ENCODE data around the gene CORO2A.

CORO2A gene

DNA sequence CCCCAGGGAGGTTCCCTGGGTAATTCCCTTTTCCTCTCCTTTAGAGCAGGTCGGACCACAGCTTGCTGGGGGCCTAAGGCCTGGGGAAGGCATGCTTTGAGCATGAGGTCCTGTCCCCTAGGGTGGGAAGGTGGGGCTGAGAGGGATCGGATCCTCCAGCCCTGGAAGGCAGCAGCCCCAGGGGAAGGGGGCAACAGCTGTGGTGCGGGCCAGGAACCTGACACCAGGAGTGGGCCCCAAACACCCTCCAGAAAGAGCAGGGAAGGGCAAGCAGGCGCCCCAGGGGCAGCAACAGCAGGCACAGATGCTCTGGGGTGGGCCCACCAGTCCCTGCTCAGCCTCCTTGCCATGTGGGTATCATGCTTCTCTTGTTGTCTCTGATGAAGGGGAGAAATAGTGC is 3.2 kb upstream of the CORO2A start:
- Histone ChIP-seq H3K9me3 (ENCODE audit: insufficient read depth, low read length) (no peaks in the 10 kb centered on the region), H4K20me1 (ENCODE audit: insufficient read depth, low read length) (no peaks in the 10 kb centered on the region), H3K4me3 (ENCODE audit: low read length) (no peak overlapping the region), H3K27ac (ENCODE audit: low read length) (no peak overlapping the region), H3K27me3 (ENCODE audit: low read depth, low read length) (peaks cover 14% of the 10 kb centered on the region), H3K4me1 (ENCODE audit: low read length) (peaks cover 34% of the 10 kb centered on the region), H3K36me3 (replicated peaks; ENCODE audit: low read depth, low read length) (no peaks in the 10 kb centered on the region), H3K79me2 (ENCODE audit: low read length) (no peaks in the 10 kb centered on the region), H3K9ac (ENCODE audit: low read length) (no peak overlapping the region), H3K4me2 (ENCODE audit: low read length) (no peak overlapping the region), H2AFZ (ENCODE audit: low read depth, low read length) (no peak overlapping the region)
- TF ChIP-seq, protein P1, sequence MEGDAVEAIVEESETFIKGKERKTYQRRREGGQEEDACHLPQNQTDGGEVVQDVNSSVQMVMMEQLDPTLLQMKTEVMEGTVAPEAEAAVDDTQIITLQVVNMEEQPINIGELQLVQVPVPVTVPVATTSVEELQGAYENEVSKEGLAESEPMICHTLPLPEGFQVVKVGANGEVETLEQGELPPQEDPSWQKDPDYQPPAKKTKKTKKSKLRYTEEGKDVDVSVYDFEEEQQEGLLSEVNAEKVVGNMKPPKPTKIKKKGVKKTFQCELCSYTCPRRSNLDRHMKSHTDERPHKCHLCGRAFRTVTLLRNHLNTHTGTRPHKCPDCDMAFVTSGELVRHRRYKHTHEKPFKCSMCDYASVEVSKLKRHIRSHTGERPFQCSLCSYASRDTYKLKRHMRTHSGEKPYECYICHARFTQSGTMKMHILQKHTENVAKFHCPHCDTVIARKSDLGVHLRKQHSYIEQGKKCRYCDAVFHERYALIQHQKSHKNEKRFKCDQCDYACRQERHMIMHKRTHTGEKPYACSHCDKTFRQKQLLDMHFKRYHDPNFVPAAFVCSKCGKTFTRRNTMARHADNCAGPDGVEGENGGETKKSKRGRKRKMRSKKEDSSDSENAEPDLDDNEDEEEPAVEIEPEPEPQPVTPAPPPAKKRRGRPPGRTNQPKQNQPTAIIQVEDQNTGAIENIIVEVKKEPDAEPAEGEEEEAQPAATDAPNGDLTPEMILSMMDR (IDR thresholded peaks at IDR 0.05; ENCODE audit: low read depth, low read length), result no peak
- TF ChIP-seq EZH2phosphoT487 (IDR thresholded peaks at IDR 0.05; ENCODE audit: low read depth), result no peak

DNA sequence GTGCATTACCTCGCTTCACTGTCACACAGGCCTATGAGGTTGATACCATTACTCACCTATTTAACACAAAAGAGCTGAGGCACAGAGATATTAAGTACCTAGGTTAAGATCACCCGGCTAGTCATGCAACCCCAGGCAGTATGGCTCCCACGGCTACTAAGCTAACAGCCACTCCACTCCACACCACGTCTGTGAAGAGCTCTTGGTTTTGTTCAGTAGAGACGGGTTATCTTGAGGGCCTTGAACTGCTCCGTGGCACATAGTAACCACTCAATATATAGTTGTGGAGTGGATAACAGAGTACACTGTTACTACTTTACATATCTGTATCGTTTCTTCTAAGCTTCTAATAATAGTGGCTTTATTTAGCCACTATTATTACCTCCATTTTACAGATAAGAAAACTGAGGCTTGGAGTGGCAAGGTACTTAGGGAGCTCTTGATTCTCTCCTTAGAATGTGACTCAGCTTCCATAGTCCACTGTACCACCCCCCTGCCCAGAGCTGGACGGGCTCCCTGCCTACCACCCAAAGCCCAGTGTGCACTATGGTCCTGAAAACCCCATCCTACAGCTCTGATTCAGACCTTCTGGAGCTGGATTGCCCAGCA is 1.0 kb upstream of the CORO2A start:
- Histone ChIP-seq H3K27ac (ENCODE audit: low read length) (no peak overlapping the region), H3K36me3 (replicated peaks; ENCODE audit: low read depth, low read length) (no peaks in the 10 kb centered on the region), H3K9me3 (ENCODE audit: insufficient read depth, low read length) (no peaks in the 10 kb centered on the region), H3K9ac (ENCODE audit: low read length) (peak overlapping the region; percentile 73), H4K20me1 (ENCODE audit: insufficient read depth, low read length) (no peaks in the 10 kb centered on the region), H3K4me3 (ENCODE audit: low read length) (peak overlapping the region; percentile 86), H3K27me3 (ENCODE audit: low read depth, low read length) (peaks cover 21% of the 10 kb centered on the region), H3K4me1 (ENCODE audit: low read length) (peaks cover 20% of the 10 kb centered on the region), H3K79me2 (ENCODE audit: low read length) (no peaks in the 10 kb centered on the region), H3K4me2 (ENCODE audit: low read length) (peak overlapping the region; percentile 82), H2AFZ (ENCODE audit: low read depth, low read length) (peak overlapping the region; percentile 90)
- no peak for TF ChIP-seq EZH2phosphoT487 (IDR thresholded peaks at IDR 0.05; ENCODE audit: low read depth)
- TF ChIP-seq, protein P1 (IDR thresholded peaks at IDR 0.05; ENCODE audit: low read depth, low read length), result no peak

DNA sequence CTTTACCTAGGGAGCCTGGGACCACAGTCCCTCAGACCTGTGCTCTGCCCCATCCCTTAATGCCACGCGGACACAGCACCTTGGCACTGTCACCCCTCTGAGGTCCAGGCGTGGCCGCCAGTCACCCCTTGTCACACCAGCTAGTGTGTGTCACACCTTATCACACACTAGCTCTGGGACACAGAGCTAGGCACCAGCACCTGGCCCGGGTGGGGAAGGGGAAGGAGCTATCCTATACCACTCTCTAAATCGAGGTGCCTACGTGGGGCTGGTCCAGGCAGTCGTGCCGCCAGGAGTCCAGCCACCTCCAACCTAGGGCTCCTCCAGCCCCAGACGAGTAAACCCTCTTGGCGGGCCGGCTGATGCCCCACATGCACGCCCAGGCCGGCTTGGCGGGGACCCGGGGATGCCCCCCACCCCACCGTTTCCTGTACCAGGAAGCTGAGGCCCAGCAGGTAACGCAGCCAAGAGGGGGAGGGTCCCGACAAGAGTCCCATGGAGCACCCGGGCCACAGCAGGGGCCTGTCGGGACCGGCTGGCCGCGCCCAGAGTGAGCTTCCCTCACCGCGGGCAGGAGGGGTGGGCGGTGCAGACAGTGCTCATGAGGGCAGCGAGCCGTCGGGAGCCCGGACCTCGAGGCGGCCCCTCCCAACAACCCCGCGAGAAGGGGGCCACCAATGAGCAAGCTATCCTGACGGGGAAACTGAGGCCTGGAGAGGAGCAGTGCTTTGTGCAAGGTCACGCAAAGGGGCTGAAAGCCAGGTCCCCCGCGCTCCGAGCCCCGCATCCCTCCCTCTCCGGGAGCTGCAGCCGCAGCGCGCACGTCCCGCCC is 550 bp downstream of the CORO2A start:
- H4K20me1 ChIP-seq (ENCODE audit: insufficient read depth, low read length), result no peaks in the 10 kb centered on the region
- peaks cover 12% of the 10 kb centered on the region for H3K4me1 ChIP-seq (ENCODE audit: low read length)
- no peaks in the 10 kb centered on the region for H3K79me2 ChIP-seq (ENCODE audit: low read length)
- TF ChIP-seq, protein P1 (IDR thresholded peaks at IDR 0.05; ENCODE audit: low read depth, low read length), result no peak
- no peak for TF ChIP-seq EZH2phosphoT487 (IDR thresholded peaks at IDR 0.05; ENCODE audit: low read depth)
- no peaks in the 10 kb centered on the region for H3K36me3 ChIP-seq (replicated peaks; ENCODE audit: low read depth, low read length)
- H3K9ac ChIP-seq (ENCODE audit: low read length), result peak overlapping the region; percentile 48; the same call in 1 of the 2 replicates
- H3K9me3 ChIP-seq (ENCODE audit: insufficient read depth, low read length), result no peaks in the 10 kb centered on the region
- H3K27ac ChIP-seq (ENCODE audit: low read length), result no peak overlapping the region
- H3K27me3 ChIP-seq (ENCODE audit: low read depth, low read length), result peaks cover 21% of the 10 kb centered on the region
- H3K4me3 ChIP-seq (ENCODE audit: low read length), result peak overlapping the region; percentile 86
- H3K4me2 ChIP-seq (ENCODE audit: low read length), result peak overlapping the region; percentile 82
- peak overlapping the region; percentile 54; the same call in 1 of the 2 replicates for H2AFZ ChIP-seq (ENCODE audit: low read depth, low read length)

DNA sequence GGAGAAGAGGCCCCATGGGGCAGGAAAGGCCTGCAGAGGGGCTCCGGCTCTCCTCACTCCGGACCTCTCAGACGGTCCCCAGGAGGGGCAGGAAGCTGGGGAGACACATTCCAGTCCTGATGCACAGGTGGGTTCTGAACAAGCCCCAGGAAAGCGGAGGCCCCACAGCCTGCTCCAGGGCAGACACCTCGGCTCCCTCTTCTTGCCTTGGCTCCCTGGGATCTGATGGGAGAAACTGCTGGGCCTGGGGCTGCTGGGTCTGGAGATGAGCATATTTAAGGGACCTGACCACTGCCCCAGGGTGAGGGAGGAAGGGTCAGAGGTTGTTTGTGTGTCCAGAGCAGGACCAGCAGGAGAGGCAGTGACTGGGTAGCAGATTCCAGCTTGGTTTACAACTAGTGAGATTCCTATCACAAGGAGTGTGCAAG is 1.2 kb downstream of the CORO2A start:
- H3K9ac ChIP-seq (ENCODE audit: low read length), result no peak overlapping the region
- H3K79me2 ChIP-seq (ENCODE audit: low read length), result no peaks in the 10 kb centered on the region
- peaks cover 12% of the 10 kb centered on the region for H3K4me1 ChIP-seq (ENCODE audit: low read length)
- H3K9me3 ChIP-seq (ENCODE audit: insufficient read depth, low read length), result no peaks in the 10 kb centered on the region
- no peak overlapping the region for H3K4me3 ChIP-seq (ENCODE audit: low read length)
- H3K27ac ChIP-seq (ENCODE audit: low read length), result no peak overlapping the region
- peaks cover 21% of the 10 kb centered on the region for H3K27me3 ChIP-seq (ENCODE audit: low read depth, low read length)
- no peak overlapping the region for H3K4me2 ChIP-seq (ENCODE audit: low read length)
- no peak overlapping the region for H2AFZ ChIP-seq (ENCODE audit: low read depth, low read length)
- TF ChIP-seq, protein P1 (IDR thresholded peaks at IDR 0.05; ENCODE audit: low read depth, low read length), result no peak
- no peak for TF ChIP-seq EZH2phosphoT487 (IDR thresholded peaks at IDR 0.05; ENCODE audit: low read depth)
- H3K36me3 ChIP-seq (replicated peaks; ENCODE audit: low read depth, low read length), result no peaks in the 10 kb centered on the region
- no peaks in the 10 kb centered on the region for H4K20me1 ChIP-seq (ENCODE audit: insufficient read depth, low read length)

All from OCI-LY3 (cell line).